Right cardiac atrium (tissue), 5 donors: ENCODE results near the gene OBP2B. TPM values are rescaled to one million over a fixed set of nuclear protein-coding genes. Genes with fewer than 3 reads are reported as not detected.
"Not testable (repeated sequence)": the region's sequence is repeated elsewhere in the genome, so short reads cannot be mapped to it uniquely, and the experiment has no call there.

ENCODE experiments used
- ATAC-seq, 2 donors: fragments of 200-7000 bp; cut with Tn5 transposase; one replicate each; pipeline versions ENCODE4 v1.8.0 to v1.9.1; 2020; ENCODE audit warnings: moderate library complexity in 2 of 2, mild to moderate bottlenecking in 1 of 2
- DNase-seq, 3 donors: peaks; one replicate each; pipeline ENCODE4 v3.0.0-alpha.2; 2020
- H3K27ac ChIP-seq: one replicate; pipeline ENCODE4 v1.5.1; 2013; ENCODE audit warnings: mild to moderate bottlenecking, low read length, control low read depth, moderate library complexity
- H3K27me3 ChIP-seq: one replicate; pipeline ENCODE4 v1.6.1; 2013; ENCODE audit not compliant: control insufficient read depth, insufficient read depth
- H3K4me1 ChIP-seq: one replicate; pipeline ENCODE4 v1.6.1; 2013; ENCODE audit warnings: low read length; ENCODE audit not compliant: control insufficient read depth, insufficient read depth
- H3K4me3 ChIP-seq: one replicate; pipeline ENCODE4 v1.5.1; 2013; ENCODE audit warnings: low read length, control low read depth
- H3K9me3 ChIP-seq: one replicate; pipeline ENCODE4 v1.6.1; 2013; ENCODE audit warnings: low read length; ENCODE audit not compliant: control insufficient read depth
- WGBS: extraction: QIAGEN DNeasy Blood & Tissue Kit; methylation state at CpG from one replicate; pipeline ENCODE4 v1.1.7; 2013; 5-methylcytosine and 5-hydroxymethylcytosine counted together
- intact Hi-C, 4 donors: fragments of 100-400 bp; cut with DNase I; formaldehyde crosslinking; loops; one replicate each; pipeline versions ENCODE4 v1.11.0 to v1.14.0; 2022 to 2023
- polyA plus RNA-seq: library from polyadenylated mRNA; stranded (reverse); fragments of 200-250 nt; gene quantifications from one replicate; pipeline ENCODE4 v1.2.3, GENCODE V29; 2013
- total RNA-seq, 4 donors: library from RNA; stranded (reverse); fragmentation: NEBNext Ultra II Directional; extraction: Animal tissue kit (Norgen Biotek cat#: 25700); gene quantifications; one replicate each; pipeline ENCODE4 v1.2.1, GENCODE V29; 2021
- donor health status: healthy with polysubstance abuse.
- donor health status: DM: no; HTN: yes; CAD: no.
- donor health status: DM: no; HTN: no; CAD: no.
- donor health status: DM: no; HTN: yes; CAD: no; lungs with severe emphysema.
- donor health status: DM: yes; HTN: yes; CAD: no.

OBP2B gene
- total and polyA plus RNA-seq, 5 donors: not detected

GRCh38 chr9:133228474-133229193, 19.6 kb upstream of the OBP2B start:
- DNase-seq, H3K4me1 ChIP-seq, H3K9me3 ChIP-seq, ATAC-seq, H3K27ac ChIP-seq, H3K27me3 ChIP-seq, H3K4me3 ChIP-seq, intact Hi-C loops: not testable (repeated sequence)
- WGBS: 82% methylated on average over 22 of the region's 22 CpGs

DNA sequence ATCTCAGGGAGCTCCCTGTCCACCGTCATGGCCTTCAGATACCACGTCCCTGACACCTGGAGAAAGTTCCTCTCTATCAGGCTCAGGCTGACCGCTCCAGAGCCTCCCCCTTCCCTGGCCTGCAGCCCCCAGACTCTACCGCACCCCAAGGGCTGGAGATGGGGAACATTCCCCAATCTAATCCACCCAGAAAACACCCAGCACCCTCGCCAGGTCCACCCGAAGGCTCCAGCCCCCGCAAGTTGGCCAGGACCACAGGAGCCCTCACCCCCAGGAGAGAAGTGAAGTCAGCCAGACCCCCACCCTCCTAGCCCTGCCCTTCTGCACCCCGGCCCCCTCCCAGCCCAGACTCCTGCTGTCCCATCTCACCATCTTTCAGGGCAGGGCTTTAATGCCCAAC, 18.9 kb upstream of the OBP2B start:
- H3K27ac ChIP-seq, H3K4me1 ChIP-seq, H3K9me3 ChIP-seq, H3K27me3 ChIP-seq, intact Hi-C loops, ATAC-seq, H3K4me3 ChIP-seq: not testable (repeated sequence)
- DNase-seq: peak in 1 of 3 donors; percentile 30
- WGBS: 83% methylated on average over 8 of the region's 8 CpGs

DNA sequence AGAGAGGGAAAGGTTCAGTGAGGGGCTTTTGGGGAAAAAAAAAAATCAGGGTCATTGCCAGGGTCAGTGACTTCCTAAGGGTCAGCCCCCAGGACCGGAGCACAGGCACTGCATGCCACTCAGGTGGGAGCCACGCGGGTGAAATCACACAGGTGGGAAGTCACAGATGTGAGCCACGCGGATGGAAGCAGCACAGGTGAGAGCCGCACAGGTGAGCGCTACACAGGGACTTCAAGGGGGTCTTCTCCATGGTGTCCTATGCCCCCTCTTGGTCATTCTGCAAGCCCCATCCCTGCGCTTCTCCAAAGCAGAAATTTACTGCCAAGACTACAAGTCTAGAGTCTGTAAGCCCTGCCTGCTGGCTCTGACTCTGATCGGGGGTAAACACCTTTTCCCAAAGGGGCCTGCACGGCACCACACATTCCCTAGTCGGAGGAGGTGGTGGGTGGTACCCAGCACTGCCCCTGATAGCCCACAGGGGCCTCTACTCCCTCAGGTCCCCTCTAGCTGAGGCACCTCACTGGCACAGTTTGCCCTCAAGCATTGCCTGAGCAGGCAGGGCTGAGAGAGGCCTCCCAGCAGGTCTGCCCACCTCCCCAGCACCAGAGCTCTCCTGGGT, 18.3 kb upstream of the OBP2B start:
- Histone ChIP-seq H3K27me3 (no peaks in the 10 kb centered on the region), H3K27ac (no peak overlapping the region), H3K9me3 (no peaks in the 10 kb centered on the region), H3K4me3 (no peak overlapping the region), H3K4me1 (no peaks in the 10 kb centered on the region)
- 88% methylated on average over 11 of the region's 11 CpGs for WGBS
- no peak for ATAC-seq
- intact Hi-C loops: no loop called here
- DNase-seq: no peak

GRCh38 chr9:133226219-133227171, 17.4 kb upstream of the OBP2B start:
- Histone ChIP-seq H3K9me3 (no peaks in the 10 kb centered on the region), H3K27me3 (no peaks in the 10 kb centered on the region), H3K4me3 (no peak overlapping the region), H3K4me1 (no peaks in the 10 kb centered on the region), H3K27ac (no peak overlapping the region)
- DNase-seq (peak in 1 of 3 donors; percentile 31), ATAC-seq (no peak)
- WGBS: 75% methylated on average over 25 of the region's 25 CpGs
- intact Hi-C loops: no loop called here

DNA sequence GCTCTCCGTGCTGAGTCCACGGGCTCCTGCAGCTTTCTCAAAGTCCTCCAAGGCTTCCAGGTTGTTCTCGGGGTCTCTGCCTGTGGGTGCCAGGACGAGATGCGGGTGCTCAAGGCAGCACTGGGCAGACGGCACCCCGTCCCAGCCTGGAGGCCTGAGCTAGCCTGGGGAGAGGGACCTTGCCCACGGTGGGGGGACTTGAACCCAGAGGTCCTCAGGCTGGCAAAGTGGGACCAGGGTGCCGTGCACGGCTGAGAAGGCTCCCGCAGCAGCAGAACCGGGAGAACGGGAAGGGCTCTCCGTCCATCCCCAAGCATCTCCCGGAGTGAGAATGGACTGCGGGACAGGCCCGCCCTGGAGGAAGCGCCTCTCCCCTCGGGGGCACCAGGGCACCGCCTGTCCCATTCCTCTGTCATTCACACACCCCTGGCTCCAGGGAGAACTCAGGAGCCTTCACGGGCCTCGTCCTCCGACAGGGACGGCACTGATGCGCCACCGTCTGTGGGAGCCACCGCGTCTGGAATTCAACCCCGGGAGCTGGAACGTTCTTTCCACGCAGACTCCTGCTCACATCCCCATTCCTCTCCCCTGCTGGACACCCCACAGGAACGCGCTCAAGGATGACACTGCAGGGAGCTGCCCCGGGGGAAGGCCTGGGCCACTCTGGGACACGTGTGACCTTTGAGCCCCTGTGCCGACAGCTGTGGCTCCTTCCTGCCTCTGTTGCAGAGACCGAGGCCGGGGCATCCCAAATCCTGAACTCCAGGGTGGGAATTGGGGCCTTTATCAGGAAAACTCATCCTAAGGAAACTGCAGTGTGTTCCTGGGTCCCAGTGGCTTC, 16.3 kb upstream of the OBP2B start:
- DNase-seq (no peak), ATAC-seq (no peak)
- 69% methylated on average over 38 of the region's 38 CpGs for WGBS

GRCh38 chr9:133224762-133225161, 15.7 kb upstream of the OBP2B start:
- H3K27me3 ChIP-seq: no peaks in the 10 kb centered on the region
- no peak for DNase-seq
- ATAC-seq: no peak
- no peak overlapping the region for H3K27ac ChIP-seq
- no peaks in the 10 kb centered on the region for H3K4me1 ChIP-seq
- no peaks in the 10 kb centered on the region for H3K9me3 ChIP-seq
- no peak overlapping the region for H3K4me3 ChIP-seq
- 88% methylated on average over 12 of the region's 12 CpGs for WGBS
- intact Hi-C loops: no loop called here

More for the DNA sequence above, 16.3 kb upstream of the OBP2B start:
- Histone ChIP-seq H3K27ac (no peak overlapping the region), H3K4me3 (no peak overlapping the region), H3K9me3 (no peaks in the 10 kb centered on the region), H3K27me3 (no peaks in the 10 kb centered on the region), H3K4me1 (no peaks in the 10 kb centered on the region)
- intact Hi-C loops: no loop called here

DNA sequence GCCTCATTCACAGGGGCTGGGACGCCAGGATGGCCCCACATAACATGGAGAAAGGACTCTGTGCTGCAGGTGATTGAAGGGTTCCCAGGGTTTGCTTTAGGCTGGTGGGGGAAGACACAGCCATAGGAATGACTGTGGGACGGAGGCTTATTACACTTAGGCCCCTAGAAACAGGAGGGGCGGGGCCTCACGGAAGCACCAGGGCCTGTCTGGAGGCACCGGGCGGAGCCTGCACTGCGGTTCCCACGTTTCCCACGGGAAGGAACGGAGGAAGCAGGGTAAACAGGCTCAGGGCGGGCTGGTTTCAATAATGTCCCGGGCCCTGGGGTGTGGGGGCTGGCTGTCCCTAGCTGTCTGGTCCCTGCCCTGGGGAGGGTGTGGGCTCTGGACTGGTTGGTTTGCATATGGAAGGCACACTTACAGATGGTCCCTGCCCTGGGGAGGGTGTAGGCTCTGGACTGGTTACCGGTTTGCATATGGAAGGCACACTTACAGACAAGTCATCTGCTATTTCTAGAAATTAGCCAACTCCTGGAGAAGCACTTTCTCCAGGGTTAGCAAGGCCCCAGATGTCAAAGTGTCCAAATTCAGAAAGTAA, 14.2 kb upstream of the OBP2B start:
- intact Hi-C loops, H3K4me1 ChIP-seq, H3K27me3 ChIP-seq, H3K4me3 ChIP-seq, H3K9me3 ChIP-seq: not testable (repeated sequence)
- ATAC-seq (peak; percentile 54 to 87), DNase-seq (peak; percentile 61 to 85 (median 69))
- 23% methylated on average over 13 of the region's 13 CpGs for WGBS
- peak overlapping the region; percentile 11 for H3K27ac ChIP-seq

- H3K27me3 ChIP-seq, ATAC-seq, H3K27ac ChIP-seq, intact Hi-C loops, H3K4me1 ChIP-seq, DNase-seq, H3K4me3 ChIP-seq, H3K9me3 ChIP-seq: not testable (repeated sequence)
- 81% methylated on average over 12 of the region's 12 CpGs for WGBS
Measured at GRCh38 chr9:133221994-133222393, 12.9 kb upstream of the OBP2B start.

- WGBS: 76% methylated on average over 12 of the region's 12 CpGs
- Histone ChIP-seq H3K9me3 (no peaks in the 10 kb centered on the region), H3K27me3 (no peaks in the 10 kb centered on the region), H3K4me3 (no peak overlapping the region), H3K4me1 (no peaks in the 10 kb centered on the region), H3K27ac (no peak overlapping the region)
- DNase-seq (no peak), ATAC-seq (no peak)
- intact Hi-C loops: no loop called here
Measured at GRCh38 chr9:133221177-133221809, 12.2 kb upstream of the OBP2B start.
